ENCODE results near the gene PLPP2.
A peak's percentile ranks its signal among the peaks of the same experiment; 100 is the strongest.

The PLPP2 gene

GRCh38 chr19:315811-316210 is 24.6 kb upstream of the PLPP2 start:
- DNase-seq (ENCODE audit: low read depth in 3 of 3, low spot score in 1 of 3), result no peak

- DNase-seq (ENCODE audit: low read depth in 3 of 3, low spot score in 1 of 3), result no peak
Measured at GRCh38 chr19:313988-314815, 23.0 kb upstream of the PLPP2 start.

- no peak for DNase-seq (ENCODE audit: low read depth in 3 of 3, low spot score in 1 of 3)
Measured at GRCh38 chr19:313169-313987, 22.2 kb upstream of the PLPP2 start.

GRCh38 chr19:311813-312261 is 20.6 kb upstream of the PLPP2 start:
- DNase-seq (ENCODE audit: low read depth in 3 of 3, low spot score in 1 of 3), result no peak

GRCh38 chr19:310781-311496 is 19.7 kb upstream of the PLPP2 start:
- DNase-seq (ENCODE audit: low read depth in 3 of 3, low spot score in 1 of 3), result no peak

- DNase-seq (ENCODE audit: low read depth in 3 of 3, low spot score in 1 of 3), result no peak
Measured at GRCh38 chr19:310141-310651, 19.0 kb upstream of the PLPP2 start.

- DNase-seq (ENCODE audit: low read depth in 3 of 3, low spot score in 1 of 3), result no peak
Measured at GRCh38 chr19:309206-309565, 18.0 kb upstream of the PLPP2 start.

GRCh38 chr19:308471-309205 is 17.4 kb upstream of the PLPP2 start:
- DNase-seq (ENCODE audit: low read depth in 3 of 3, low spot score in 1 of 3), result no peak

GRCh38 chr19:307793-308420 is 16.7 kb upstream of the PLPP2 start:
- no peak for DNase-seq (ENCODE audit: low read depth in 3 of 3, low spot score in 1 of 3)

GRCh38 chr19:307111-307531 is 15.9 kb upstream of the PLPP2 start:
- no peak for DNase-seq (ENCODE audit: low read depth in 3 of 3, low spot score in 1 of 3)

GRCh38 chr19:306151-306900 is 15.1 kb upstream of the PLPP2 start:
- no peak for DNase-seq (ENCODE audit: low read depth in 3 of 3, low spot score in 1 of 3)

GRCh38 chr19:305240-306150 is 14.3 kb upstream of the PLPP2 start:
- DNase-seq (ENCODE audit: low read depth in 3 of 3, low spot score in 1 of 3), result no peak

- no peak for DNase-seq (ENCODE audit: low read depth in 3 of 3, low spot score in 1 of 3)
Measured at GRCh38 chr19:296476-297225, 5.4 kb upstream of the PLPP2 start.

- DNase-seq (ENCODE audit: low read depth in 3 of 3, low spot score in 1 of 3), result no peak
Measured at GRCh38 chr19:295687-296370, 4.6 kb upstream of the PLPP2 start.

GRCh38 chr19:294946-295686 is 3.9 kb upstream of the PLPP2 start:
- DNase-seq (ENCODE audit: low read depth in 3 of 3, low spot score in 1 of 3), result peak in 1 of 3 donors; percentile 32

GRCh38 chr19:294341-294945 is 3.2 kb upstream of the PLPP2 start:
- DNase-seq (ENCODE audit: low read depth in 3 of 3, low spot score in 1 of 3), result no peak

Data from stimulated activated CD4-positive, alpha-beta T cell treated with anti-CD3 and anti-CD28 coated beads, TNF-alpha, amount 100 ng/mL, for 1 hour (primary cell).